CD4-positive, alpha-beta T cell treated with Interleukin-4 for 1 hour (primary cell): ENCODE data around the gene MIER2.

Experiments
- DNase-seq, 2 donors: peaks; one replicate each; pipeline ENCODE4 v3.0.0-alpha.2; 2020 to 2022

The MIER2 gene

GRCh38 chr19:328025-328505, 16.5 kb downstream of the MIER2 start:
- DNase-seq, result no peak

- no peak for DNase-seq
Measured at GRCh38 chr19:327291-328024, 17.1 kb downstream of the MIER2 start.

GRCh38 chr19:326871-327270, 17.7 kb downstream of the MIER2 start:
- DNase-seq, result no peak

- DNase-seq, result no peak
Measured at GRCh38 chr19:325937-326565, 18.5 kb downstream of the MIER2 start.

- no peak for DNase-seq
Measured at GRCh38 chr19:325173-325936, 19.2 kb downstream of the MIER2 start.

GRCh38 chr19:324716-325115, 19.9 kb downstream of the MIER2 start:
- no peak for DNase-seq

- no peak for DNase-seq
Measured at GRCh38 chr19:322616-323015, 22.0 kb downstream of the MIER2 start.

GRCh38 chr19:318509-318774, 26.2 kb downstream of the MIER2 start:
- DNase-seq, result no peak

- no peak for DNase-seq
Measured at GRCh38 chr19:317710-318508, 26.7 kb downstream of the MIER2 start.

GRCh38 chr19:315811-316210, 28.8 kb downstream of the MIER2 start:
- no peak for DNase-seq

- no peak for DNase-seq
Measured at GRCh38 chr19:313988-314815, 30.4 kb downstream of the MIER2 start.

- DNase-seq, result no peak
Measured at GRCh38 chr19:313169-313987, 31.2 kb downstream of the MIER2 start.

GRCh38 chr19:311813-312261, 32.8 kb downstream of the MIER2 start:
- no peak for DNase-seq

GRCh38 chr19:310781-311496, 33.7 kb downstream of the MIER2 start:
- DNase-seq, result no peak

GRCh38 chr19:310141-310651, 34.4 kb downstream of the MIER2 start:
- DNase-seq, result no peak

GRCh38 chr19:309206-309565, 35.4 kb downstream of the MIER2 start:
- DNase-seq, result no peak

- DNase-seq, result no peak
Measured at GRCh38 chr19:308471-309205, 36.0 kb downstream of the MIER2 start.

GRCh38 chr19:307793-308420, 36.7 kb downstream of the MIER2 start:
- no peak for DNase-seq

GRCh38 chr19:307111-307531, 37.5 kb downstream of the MIER2 start:
- DNase-seq, result no peak
